Trophoblast cell (in vitro differentiated cells and primary cell): ENCODE data around the gene ASTN2.

ENCODE experiments used
- DNase-seq, 2 donors: peaks; one replicate each; pipeline ENCODE4 v3.0.0-alpha.2; 2016
- H2AFZ ChIP-seq: 2 replicates; pipeline ENCODE4 v1.6.1; 2013; ENCODE audit warnings: low read length, moderate library complexity, mild to moderate bottlenecking; ENCODE audit not compliant: insufficient read depth, poor library complexity
- H2AK5ac ChIP-seq: 2 replicates; pipeline ENCODE4 v1.6.1; 2013; ENCODE audit warnings: mild to moderate bottlenecking, low read length
- H2BK120ac ChIP-seq: 2 replicates; pipeline ENCODE4 v1.6.1; 2013; ENCODE audit warnings: low read length, mild to moderate bottlenecking, moderate library complexity; ENCODE audit not compliant: insufficient read depth, poor library complexity
- H2BK12ac ChIP-seq: 2 replicates; pipeline ENCODE4 v1.6.1; 2013; ENCODE audit warnings: mild to moderate bottlenecking, low read length, moderate library complexity
- H2BK5ac ChIP-seq: 2 replicates; pipeline ENCODE4 v1.6.1; 2013; ENCODE audit warnings: low read length, low read depth, moderate library complexity, mild to moderate bottlenecking; ENCODE audit not compliant: poor library complexity
- H3K14ac ChIP-seq: 2 replicates; pipeline ENCODE4 v1.6.1; 2013; ENCODE audit warnings: mild to moderate bottlenecking, low read length
- H3K18ac ChIP-seq: 2 replicates; pipeline ENCODE4 v1.6.1; 2013; ENCODE audit warnings: mild to moderate bottlenecking, low read length
- H3K23ac ChIP-seq: 2 replicates; pipeline ENCODE4 v1.6.1; 2013; ENCODE audit warnings: low read length
- H3K27ac ChIP-seq: 2 replicates; pipeline ENCODE4 v1.5.1; 2013; ENCODE audit warnings: low read depth, mild to moderate bottlenecking, inconsistent platforms, low read length, moderate library complexity
- H3K27me3 ChIP-seq: 2 replicates; pipeline ENCODE4 v1.6.1; 2013; ENCODE audit warnings: inconsistent platforms, mild to moderate bottlenecking, low read length, moderate library complexity; ENCODE audit not compliant: insufficient read depth
- H3K36me3 ChIP-seq, 2 experiments: 1 replicate in 1 of 2; 2 replicates in 1 of 2; pipeline ENCODE4 v1.6.1; 2013; ENCODE audit warnings: low read length in 2 of 2, mild to moderate bottlenecking in 2 of 2, moderate library complexity in 1 of 2; ENCODE audit not compliant: insufficient read depth in 2 of 2, control insufficient read depth in 1 of 2
- H3K4ac ChIP-seq: 2 replicates; pipeline ENCODE4 v1.6.1; 2013; ENCODE audit warnings: low read depth, mild to moderate bottlenecking, low read length, moderate library complexity
- H3K4me1 ChIP-seq, 2 experiments: 1 replicate in 1 of 2; 2 replicates in 1 of 2; pipeline ENCODE4 v1.6.1; 2013; ENCODE audit warnings: low read length in 2 of 2, mild to moderate bottlenecking in 2 of 2, moderate library complexity in 1 of 2; ENCODE audit not compliant: insufficient read depth in 2 of 2, control insufficient read depth in 1 of 2
- H3K4me2 ChIP-seq: 2 replicates; pipeline ENCODE4 v1.6.1; 2013; ENCODE audit warnings: inconsistent platforms, mild to moderate bottlenecking, low read length, moderate library complexity
- H3K4me3 ChIP-seq: 2 replicates; pipeline ENCODE4 v1.5.1; 2013; ENCODE audit warnings: mild to moderate bottlenecking, low read depth, low read length, inconsistent platforms
- H3K79me1 ChIP-seq: one replicate; pipeline ENCODE4 v1.6.1; 2013; ENCODE audit warnings: low read length
- H3K79me2 ChIP-seq: 2 replicates; pipeline ENCODE4 v1.6.1; 2013; ENCODE audit warnings: low read length, mild to moderate bottlenecking; ENCODE audit not compliant: control insufficient read depth, insufficient read depth, poor library complexity
- H3K9ac ChIP-seq: 2 replicates; pipeline ENCODE4 v1.6.1; 2013; ENCODE audit warnings: mild to moderate bottlenecking, low read length
- H3K9me3 ChIP-seq: 2 replicates; pipeline ENCODE4 v1.6.1; 2013; ENCODE audit warnings: low read depth, mild to moderate bottlenecking, control low read depth, inconsistent platforms, low read length; ENCODE audit not compliant: insufficient read depth
- H4K12ac ChIP-seq: 2 replicates; pipeline ENCODE4 v1.6.1; 2013; ENCODE audit warnings: low read depth, mild to moderate bottlenecking, low read length, moderate library complexity
- H4K8ac ChIP-seq: 2 replicates; pipeline ENCODE4 v1.6.1; 2013; ENCODE audit warnings: low read depth, mild to moderate bottlenecking, low read length, moderate library complexity
- H4K91ac ChIP-seq: one replicate; pipeline ENCODE4 v1.6.1; 2013; ENCODE audit warnings: low read depth, mild to moderate bottlenecking, low read length, moderate library complexity
- WGBS: extraction: QIAGEN DNeasy Blood & Tissue Kit; methylation state at CpG from one replicate; pipeline ENCODE4 v1.1.7; 2013; ENCODE audit warnings: missing lambda C conversion rate; ENCODE audit not compliant: insufficient read length, insufficient coverage; ENCODE audit errors: extremely low coverage; 5-methylcytosine and 5-hydroxymethylcytosine counted together

The ASTN2 gene

DNA sequence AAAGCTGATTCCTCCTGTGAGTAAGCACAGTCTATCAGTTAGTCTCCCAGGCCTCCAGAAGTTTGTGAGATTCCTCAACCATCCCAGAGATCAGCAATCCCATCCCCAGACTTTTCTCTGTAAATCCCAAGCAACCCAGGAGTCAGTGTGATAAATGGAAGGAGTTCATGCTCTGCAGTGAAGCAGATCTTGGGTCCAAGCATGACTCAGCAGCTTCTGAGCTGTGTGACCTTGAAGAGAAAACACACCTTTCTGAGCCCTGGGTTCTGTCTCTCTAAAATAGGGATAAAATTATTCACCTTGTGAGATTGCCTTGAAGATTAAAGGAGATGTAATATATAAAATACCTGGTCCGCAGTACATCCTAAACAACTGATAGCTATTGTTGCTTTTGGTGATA, 318.7 kb downstream of the ASTN2 start:
- no CpG with 5 or more reads among the region's 1 CpG for WGBS
- Histone ChIP-seq H3K4me2 (no peak overlapping the region), H2BK5ac (no peak overlapping the region), H3K79me1 (peaks cover 3% of the 10 kb centered on the region), H3K23ac (no peak overlapping the region), H3K4me1 (peaks cover 7 to 17% of the 10 kb centered on the region in 2 experiments), H2BK120ac (no peak overlapping the region), H2AK5ac (no peak overlapping the region), H3K9ac (no peak overlapping the region), H3K14ac (no peak overlapping the region), H3K4me3 (no peak overlapping the region), H3K9me3 (no peaks in the 10 kb centered on the region), H4K12ac (no peak overlapping the region), H3K27ac (no peak overlapping the region), H4K91ac (no peak overlapping the region), H2BK12ac (no peak overlapping the region), H3K18ac (no peak overlapping the region), H3K36me3 (no peaks in the 10 kb centered on the region), H4K8ac (no peak overlapping the region), H3K79me2 (no peaks in the 10 kb centered on the region), H3K4ac (no peak overlapping the region), H2AFZ (no peak overlapping the region), H3K27me3 (no peaks in the 10 kb centered on the region)
- no peak for DNase-seq

- Histone ChIP-seq H2BK12ac (no peak overlapping the region), H3K79me2 (no peaks in the 10 kb centered on the region), H3K4ac (no peak overlapping the region), H3K27ac (no peak overlapping the region), H2AFZ (no peak overlapping the region), H3K36me3 (no peaks in the 10 kb centered on the region), H3K79me1 (peaks cover 3% of the 10 kb centered on the region), H3K4me2 (no peak overlapping the region), H2BK5ac (no peak overlapping the region), H3K27me3 (no peaks in the 10 kb centered on the region), H3K14ac (no peak overlapping the region), H2BK120ac (no peak overlapping the region), H3K9ac (no peak overlapping the region), H3K23ac (no peak overlapping the region), H3K9me3 (peaks cover 3% of the 10 kb centered on the region), H2AK5ac (no peak overlapping the region), H3K18ac (no peak overlapping the region), H4K91ac (no peak overlapping the region), H3K4me1 (peaks cover 7 to 17% of the 10 kb centered on the region in 2 experiments), H3K4me3 (no peak overlapping the region), H4K8ac (no peak overlapping the region), H4K12ac (no peak overlapping the region)
- no CpG with 5 or more reads among the region's 2 CpGs for WGBS
- DNase-seq = no peak
Measured at GRCh38 chr9:117095081-117095480, 319.8 kb downstream of the ASTN2 start.

DNA sequence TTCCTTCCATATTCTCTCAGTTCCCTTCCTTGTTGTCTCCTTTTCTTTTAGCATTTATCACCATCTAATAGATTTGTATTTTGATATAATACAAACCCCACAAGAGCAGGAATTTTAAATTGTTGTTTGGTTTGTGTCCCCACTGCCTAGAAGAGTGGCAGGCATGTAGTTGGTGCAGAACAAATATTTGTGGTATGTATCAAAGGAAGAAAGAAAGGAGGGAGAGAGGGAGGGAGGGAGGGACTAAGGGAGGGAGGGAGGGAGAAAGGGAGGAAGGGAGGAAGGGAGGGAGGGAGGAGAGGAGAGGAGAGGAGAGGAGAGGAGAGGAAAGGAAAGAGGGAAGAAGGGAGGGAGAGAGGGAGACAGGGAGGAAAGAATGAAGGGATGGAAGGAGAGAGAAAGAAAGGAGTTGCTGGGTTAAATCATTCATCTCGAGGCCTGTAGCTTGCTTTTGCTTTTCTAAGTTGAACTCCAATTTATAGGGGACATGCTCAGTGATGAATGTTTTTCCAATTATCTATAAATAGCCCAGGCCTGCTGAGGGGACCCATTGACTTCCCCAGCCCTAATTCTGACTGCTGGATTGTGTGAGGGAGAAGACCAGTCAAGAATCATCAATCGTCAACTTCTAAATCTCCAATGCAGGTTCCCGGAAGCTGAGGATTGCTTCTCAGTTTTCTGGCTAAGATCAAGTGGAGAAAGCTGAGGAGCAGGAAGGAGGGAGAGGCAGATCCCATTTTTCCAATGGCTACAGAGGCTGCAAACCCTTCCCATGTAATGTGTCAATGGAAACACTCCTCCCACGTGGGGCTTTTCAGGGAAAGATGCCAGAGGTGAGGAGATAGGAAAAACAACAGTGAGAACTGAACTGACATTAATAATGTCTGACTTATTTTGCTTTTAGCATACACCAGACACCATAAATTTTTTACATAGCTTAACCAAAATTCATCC, 320.7 kb downstream of the ASTN2 start:
- DNase-seq = no peak
- Histone ChIP-seq H3K23ac (no peak overlapping the region), H2BK5ac (no peak overlapping the region), H3K27ac (no peak overlapping the region), H2BK120ac (no peak overlapping the region), H3K79me2 (no peaks in the 10 kb centered on the region), H3K4me3 (no peak overlapping the region), H4K91ac (no peak overlapping the region), H3K14ac (no peak overlapping the region), H3K4me2 (no peak overlapping the region), H3K4me1 (peaks cover 7 to 17% of the 10 kb centered on the region in 2 experiments), H3K4ac (no peak overlapping the region), H2AFZ (no peak overlapping the region), H3K27me3 (no peaks in the 10 kb centered on the region), H3K79me1 (peaks cover 3% of the 10 kb centered on the region), H2AK5ac (no peak overlapping the region), H4K8ac (peak overlapping the region; percentile 12), H3K36me3 (no peaks in the 10 kb centered on the region), H4K12ac (no peak overlapping the region), H3K9me3 (peaks cover 3% of the 10 kb centered on the region), H2BK12ac (no peak overlapping the region), H3K18ac (no peak overlapping the region), H3K9ac (no peak overlapping the region)
- no CpG with 5 or more reads among the region's 4 CpGs for WGBS

DNA sequence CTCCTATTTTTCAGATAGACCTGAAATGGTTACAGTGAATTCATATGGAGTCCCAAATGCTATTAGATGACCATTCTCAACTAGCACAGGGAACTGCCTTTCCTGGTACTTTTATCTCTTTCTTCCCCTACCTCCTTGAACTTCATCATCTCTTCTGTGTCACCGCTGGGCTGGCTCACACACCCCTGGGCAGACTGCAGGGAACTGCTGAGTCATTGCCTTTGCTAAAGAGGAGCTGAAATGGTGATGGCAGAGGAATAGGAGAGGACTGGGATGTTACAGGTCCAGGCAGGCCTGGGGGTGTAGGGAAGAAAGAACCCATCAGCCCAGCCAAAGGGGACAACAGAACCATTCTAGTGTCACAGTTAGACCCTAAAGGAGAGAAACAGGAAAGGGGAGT, 322.3 kb downstream of the ASTN2 start:
- no peak for DNase-seq
- peaks cover 7 to 17% of the 10 kb centered on the region in 2 experiments for H3K4me1 ChIP-seq
- peaks cover 3% of the 10 kb centered on the region for H3K9me3 ChIP-seq
- no peak overlapping the region for H2BK5ac ChIP-seq
- no peak overlapping the region for H3K4me3 ChIP-seq
- no peak overlapping the region for H2AFZ ChIP-seq
- no peaks in the 10 kb centered on the region for H3K36me3 ChIP-seq
- no peak overlapping the region for H3K4ac ChIP-seq
- H2BK120ac ChIP-seq = no peak overlapping the region
- no peak overlapping the region for H4K8ac ChIP-seq
- no peak overlapping the region for H3K27ac ChIP-seq
- H4K12ac ChIP-seq = no peak overlapping the region
- H3K79me2 ChIP-seq = no peaks in the 10 kb centered on the region
- no peak overlapping the region for H2AK5ac ChIP-seq
- no peak overlapping the region for H3K9ac ChIP-seq
- H3K27me3 ChIP-seq = no peaks in the 10 kb centered on the region
- H3K14ac ChIP-seq = no peak overlapping the region
- no peak overlapping the region for H4K91ac ChIP-seq
- H2BK12ac ChIP-seq = no peak overlapping the region
- H3K4me2 ChIP-seq = no peak overlapping the region
- H3K18ac ChIP-seq = no peak overlapping the region
- no peak overlapping the region for H3K23ac ChIP-seq
- WGBS = no CpG with 5 or more reads among the region's 1 CpG
- H3K79me1 ChIP-seq = peaks cover 3% of the 10 kb centered on the region
